ENCODE measurements around the gene PRR4.

PRR4 gene, protein sequence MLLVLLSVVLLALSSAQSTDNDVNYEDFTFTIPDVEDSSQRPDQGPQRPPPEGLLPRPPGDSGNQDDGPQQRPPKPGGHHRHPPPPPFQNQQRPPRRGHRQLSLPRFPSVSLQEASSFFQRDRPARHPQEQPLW

DNA sequence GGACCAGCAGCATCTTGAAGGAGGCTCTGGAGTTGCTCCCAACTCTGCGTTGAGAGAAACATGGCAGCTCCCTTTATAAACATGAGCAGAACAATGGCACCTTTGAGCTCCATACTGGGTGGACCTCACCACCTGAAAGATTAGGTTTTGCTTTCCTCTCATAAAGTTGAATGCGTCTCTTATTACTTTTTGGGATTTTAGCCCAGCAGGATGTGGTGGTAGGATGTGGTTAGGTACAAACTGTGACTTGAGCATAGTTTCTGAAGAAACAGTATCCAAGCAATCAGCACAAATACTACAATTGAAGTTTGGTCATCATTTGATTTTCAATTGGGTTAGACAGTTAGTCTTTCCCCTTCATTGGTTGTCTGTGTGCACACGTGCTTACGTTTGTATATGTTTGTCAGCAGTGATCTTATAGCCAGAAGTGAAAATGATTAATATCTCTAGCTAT lies at the start of gene PRR4:
Gene PRR4 (minus strand): TSS at position 51 of the 454 bp plus-strand sequence. CDS start 38 bp downstream, at position 13.
- DNase-seq = no peak

DNA sequence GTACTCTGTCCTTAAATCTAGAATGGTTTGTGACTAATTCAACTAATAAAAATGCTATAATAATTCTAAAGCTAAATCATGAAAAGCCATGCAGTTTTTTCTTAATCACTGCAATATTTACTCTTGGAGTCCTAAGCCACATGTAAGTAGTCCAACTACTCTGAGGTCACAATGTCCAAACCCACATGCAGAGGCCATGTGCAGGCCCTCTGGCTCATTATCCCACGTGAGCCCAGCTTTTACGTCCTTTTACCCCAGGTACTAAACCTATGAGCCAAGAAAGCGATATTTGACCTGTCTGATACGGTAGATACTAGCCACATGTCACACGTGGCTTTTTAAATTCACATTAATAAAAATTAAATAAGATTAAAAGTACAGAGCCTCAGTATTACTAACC lies 47.6 kb upstream of the PRR4 start:
- DNase-seq = no peak

DNA sequence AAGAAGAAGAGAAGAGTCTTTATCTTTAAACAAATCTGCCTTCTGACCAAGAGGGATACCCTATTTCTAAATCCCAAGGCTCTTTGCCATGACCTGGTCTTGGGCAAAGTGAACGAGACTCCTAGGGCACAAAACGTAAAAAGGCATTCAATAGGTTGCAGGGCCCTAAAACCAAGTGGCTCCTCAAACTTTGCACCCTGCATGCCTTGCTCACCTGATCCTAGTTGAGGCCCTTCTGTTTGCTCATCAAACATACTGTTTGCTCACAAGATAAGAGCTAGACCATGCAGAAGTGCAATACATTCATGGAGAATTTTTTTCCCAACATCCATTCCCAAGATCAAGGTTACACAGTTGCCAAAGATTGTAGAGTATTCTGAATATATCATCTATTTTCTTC lies 42.7 kb upstream of the PRR4 start:
- DNase-seq = no peak

DNA sequence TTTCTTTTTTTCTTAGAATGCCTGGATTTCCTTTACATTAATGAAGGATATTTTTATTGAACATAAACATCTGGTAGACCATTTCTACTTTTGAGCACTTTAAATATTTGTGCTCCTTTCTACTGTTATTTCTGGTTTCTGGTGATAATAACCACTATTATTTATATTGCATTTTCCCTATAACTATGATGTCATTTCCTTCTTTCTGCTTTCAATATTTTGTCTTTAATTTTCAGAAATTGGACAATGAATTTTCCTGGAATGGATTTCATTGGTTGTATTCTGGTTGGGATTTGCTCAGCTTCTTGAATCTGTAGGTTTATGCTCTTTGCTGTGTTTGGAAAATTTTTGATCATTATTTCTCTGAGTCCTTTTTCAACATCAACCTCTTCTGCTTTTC lies 40.0 kb upstream of the PRR4 start:
- no peak for DNase-seq

DNA sequence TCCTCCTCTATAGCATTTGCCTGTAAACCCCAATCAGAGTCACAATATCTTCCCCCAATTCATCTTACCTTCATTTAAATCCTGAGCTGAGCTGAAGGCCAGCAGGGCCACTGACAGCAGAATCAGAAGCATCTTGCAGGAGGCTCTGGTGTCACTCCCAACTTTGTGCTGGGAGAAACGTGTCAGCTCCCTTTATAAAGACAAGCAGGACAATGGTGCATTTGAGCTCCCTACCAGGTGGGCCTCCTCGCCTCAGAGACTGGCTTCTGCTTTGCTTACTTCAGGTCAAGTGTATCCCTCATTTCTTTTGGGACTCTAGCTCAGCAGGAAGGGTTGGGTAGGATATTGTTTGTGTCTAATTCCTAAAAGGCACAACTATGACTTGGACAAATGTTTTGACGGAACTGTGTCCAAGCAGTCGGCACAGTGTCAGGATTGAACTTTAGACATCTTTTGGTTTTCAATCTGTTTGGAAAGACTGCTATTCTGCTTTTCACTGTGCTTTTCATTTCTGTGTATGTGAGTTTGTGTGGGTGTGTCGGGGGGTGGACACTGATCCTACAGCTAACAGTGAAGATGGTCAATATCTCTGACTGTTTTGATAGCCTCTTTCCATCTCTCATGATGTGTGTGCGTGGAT lies 34.9 kb upstream of the PRR4 start, which contains the start of gene PRH1:
Gene PRH1 (minus strand): TSS at position 170 of the 640 bp plus-strand sequence. CDS start 38 bp downstream, at position 132.
- no peak for DNase-seq

DNA sequence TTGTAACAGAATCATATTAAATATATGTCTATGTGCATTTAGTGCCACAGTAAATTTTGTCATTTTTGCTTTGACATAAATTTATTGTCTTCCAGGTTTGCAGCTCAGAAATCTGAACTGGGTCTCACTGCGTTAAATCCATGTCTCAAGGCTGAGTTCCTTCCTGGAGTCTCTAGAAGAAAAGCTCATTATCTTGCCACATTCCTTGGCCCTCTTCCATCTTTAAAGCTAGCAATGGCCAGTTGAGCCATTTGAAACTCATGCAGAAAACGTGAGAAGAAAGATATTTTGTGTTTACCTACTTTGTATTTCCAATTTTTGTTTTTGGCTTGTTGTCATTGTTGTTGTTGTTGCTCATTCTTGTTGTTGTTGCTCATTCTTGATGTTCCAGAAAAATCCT lies 24.1 kb upstream of the PRR4 start:
- DNase-seq = peak; percentile 26

DNA sequence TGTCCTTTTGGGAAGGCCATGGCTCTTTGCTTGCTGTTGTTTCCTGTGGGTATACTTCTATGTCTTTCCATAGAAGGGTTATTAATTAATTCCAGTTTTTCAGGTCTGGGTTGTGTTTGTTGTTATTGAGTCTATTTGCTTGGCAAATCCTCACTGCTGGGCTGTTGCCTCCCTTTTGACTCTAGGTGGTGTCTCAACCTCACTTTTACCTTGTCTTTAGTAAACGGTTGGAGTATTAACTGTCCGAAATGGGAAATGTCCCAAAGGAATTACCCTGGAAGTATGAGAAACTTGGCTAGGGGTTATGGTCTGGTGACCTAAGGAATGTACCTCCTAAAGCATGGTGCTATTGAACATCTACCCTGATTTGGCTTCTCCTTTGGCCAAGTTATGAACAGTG lies 18.1 kb upstream of the PRR4 start:
- no peak for DNase-seq

DNA sequence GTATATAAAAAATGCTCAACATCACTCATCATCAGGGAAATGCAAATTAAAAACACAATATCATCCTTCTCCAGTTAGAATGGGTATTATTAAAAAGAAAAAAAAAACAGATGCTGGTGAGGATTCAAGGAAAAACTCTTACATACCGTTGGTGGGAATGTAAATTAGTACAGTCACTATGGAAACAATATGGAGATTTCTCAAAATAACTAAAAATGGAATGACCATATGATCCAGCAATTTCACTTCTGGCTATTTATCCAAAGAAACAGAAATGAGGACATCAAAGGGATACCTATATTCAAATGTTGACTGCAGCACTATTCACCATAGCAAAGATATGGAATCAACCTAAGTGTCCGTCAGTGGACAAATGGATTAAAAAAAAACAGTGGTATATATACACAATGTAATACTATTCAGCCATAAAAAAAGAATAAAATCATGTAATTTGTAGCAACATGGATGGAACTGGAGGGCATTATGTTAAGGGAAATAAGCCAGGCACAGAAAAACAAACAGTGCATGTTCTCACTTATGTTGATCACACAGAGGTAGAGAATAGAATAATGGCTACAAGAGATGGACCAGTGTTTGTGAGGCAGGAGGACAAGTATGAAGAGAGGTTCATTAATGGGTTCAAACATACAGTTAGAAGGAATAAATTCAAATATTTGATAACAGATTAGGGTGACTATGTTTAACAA lies 14.4 kb upstream of the PRR4 start:
- no peak for DNase-seq

DNA sequence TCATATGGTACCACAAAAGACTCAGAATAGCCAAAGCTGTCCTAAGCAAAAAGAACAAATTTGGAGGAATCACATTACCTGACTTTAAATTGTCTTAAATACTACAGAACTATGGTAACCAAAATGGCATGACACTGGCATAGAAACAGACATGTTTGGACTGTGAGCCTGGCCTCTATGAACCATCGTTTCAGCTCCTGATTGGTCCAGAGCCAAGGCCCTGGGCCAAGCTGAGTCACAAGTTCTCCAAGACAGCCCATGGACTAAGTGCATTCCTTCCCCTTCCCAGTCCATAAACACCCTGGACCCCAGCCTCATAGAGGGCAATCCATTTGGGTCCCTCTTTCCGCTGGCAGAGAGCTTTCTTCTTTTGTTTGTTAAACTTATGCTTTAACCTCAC lies 12.1 kb upstream of the PRR4 start:
- peak; percentile 7 for DNase-seq

DNA sequence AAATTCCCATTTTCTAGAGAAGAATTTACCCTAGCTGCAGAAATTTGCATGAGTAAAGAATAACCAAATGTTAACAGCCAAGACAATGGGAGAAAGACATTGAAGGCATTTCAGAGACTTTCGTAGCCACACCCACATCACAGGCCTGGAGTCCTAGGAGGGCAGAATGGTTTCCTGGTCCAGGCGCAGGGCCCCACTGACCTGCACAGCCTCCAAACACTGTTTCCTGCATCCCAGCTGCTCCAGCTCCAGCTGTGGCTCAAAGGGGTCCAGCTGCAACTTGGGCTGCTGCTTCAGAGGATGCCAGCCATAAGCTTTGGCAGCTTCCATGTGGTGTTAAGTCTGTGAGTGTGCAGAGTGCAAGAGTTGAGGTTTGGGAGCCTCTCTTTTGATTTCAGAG lies 6.5 kb upstream of the PRR4 start:
- no peak for DNase-seq

DNA sequence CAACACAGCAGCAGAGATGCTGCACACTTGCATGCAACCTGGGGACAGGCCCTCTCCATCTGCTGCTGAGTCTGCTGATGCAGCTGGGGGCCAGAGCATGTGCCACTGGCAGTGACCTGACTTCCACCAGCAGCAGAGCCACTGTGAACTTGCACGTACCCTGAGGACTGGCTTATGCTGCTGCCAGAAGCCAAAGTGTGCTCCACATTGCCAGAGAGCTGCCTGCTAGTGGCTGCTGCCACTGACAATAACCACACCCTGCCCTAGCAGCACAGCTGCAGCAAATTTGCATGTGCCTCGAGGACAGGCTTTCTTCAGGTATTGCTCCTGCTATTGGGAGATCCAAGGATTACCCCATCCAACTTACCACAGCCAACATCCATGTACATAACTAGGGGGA lies 4.5 kb upstream of the PRR4 start:
- DNase-seq = no peak

DNA sequence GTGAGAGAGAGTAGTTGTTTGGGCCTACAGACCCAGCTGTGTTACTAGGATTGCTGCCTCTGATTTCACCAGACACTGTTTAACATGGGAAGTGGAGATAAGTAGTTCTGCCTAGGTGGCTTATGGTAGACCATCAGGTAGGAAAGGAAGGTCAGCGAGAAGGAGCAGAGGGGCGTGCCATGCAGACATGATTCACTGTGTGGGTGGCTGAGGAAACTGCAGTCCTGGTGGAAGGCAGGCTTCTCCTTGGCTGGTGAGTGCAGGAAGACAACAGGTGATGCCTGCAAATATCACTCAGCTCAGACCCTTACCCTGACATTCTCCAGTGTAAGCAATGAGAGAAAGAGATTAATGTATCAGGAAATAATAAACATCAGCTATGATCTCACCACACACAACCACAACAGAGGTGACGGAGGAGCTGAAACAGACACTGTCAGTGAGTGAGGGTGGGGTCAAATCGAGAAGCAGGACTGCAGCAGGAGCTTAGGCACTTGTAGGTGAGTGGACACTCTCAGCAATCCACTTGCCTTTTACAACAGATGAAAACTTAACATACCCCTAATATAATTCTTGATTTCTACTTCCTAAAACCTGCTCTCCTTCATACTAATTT lies 2.1 kb upstream of the PRR4 start:
- DNase-seq = no peak

DNA sequence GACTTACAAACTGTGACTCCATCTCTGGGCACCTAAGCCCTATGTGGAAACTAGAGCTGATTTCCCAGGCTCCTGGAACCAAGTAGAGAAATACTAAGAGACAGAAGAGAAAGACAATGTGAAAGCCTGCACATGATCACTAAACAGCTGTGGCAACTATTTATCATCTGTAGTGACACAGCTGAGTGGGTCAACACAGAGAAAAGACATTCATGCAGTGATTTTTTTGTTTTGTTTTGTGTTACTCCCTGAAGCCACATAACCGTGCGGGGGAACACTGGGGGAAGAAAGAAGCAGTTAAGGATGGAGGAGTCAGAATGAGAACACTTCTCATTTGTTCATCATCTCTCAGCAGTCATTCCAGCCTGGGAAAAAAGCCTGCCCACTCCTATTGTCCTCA lies 1.5 kb downstream of the PRR4 start:
- DNase-seq = no peak

DNA sequence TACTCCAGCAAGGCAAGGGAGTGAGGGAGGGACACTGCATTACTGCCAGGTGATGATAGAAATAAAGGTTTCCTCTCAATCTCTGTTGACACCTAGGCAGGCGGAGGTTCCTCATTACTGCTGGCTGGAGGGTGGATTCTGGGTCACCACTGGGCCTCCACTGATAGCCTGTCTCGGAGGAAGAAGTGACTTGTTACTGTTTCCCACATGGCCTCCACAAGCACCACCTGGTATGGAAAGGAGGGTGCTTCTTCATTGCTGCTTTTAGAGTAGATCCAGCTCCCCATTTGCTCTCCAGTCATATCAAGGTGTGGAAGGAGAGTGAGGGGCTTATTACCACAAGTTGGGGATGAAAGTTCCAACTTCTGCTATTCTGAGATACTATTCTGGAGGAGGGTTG lies 6.4 kb downstream of the PRR4 start:
- DNase-seq = no peak

DNA sequence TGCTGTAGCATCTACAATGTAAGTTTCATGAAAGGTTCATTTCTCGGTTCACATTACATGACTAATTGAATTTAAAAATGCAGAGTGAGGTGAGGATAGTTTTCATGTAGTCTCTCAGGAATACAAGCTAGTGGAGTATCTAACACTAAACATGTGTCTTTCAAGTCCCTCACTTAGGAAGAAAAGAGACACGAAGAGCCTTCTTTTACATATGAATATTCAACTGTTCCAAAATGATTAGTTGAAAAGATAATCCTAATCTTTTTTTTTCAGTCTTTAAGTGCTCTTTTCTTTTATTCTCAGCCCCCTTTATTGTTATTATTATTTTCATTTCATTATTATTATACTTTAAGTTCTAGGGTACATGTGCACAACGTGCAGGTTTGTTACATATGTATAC lies 10.8 kb downstream of the PRR4 start:
- DNase-seq = no peak

DNA sequence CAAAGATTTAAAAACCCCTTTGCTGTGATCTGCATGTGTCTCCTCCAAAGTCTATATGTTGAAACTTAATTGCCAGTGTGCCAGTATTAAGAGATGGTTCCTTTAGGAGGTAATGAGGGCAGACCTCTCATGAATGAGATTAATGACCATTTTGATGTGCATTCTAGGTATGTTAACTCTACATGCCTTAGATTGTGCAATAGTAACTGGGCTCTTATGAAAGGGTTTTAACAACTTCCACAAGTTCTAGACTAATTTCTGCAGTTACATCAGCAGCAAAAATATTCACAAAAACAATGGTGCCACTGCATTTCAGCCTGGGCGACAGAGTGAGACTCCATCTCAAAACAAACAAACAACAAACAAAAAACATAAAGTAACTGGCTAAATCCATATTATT lies 19.3 kb downstream of the PRR4 start:
- peak; percentile 14 for DNase-seq

DNA sequence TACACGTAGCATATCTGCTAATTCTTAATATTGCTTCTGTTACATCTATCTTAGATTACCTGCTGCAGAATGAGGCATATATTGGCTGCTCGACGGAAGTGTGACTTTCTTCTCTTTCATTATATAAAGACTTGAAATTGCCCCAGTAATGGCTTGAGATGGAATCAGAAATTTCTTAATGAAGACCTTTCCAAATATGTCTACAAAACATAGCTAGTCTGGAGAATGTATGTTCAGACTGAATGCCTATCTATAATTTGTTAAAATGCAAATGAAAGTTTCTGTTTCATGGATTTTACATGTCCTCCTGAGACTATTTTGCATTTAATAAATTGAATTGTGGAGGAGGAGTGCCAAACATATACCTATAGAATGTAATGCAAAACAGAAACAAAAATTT lies 23.0 kb downstream of the PRR4 start, which contains the start of gene TAS2R10:
Gene TAS2R10 (minus strand): TSS at position 101 of the 400 bp plus-strand sequence. CDS start 89 bp downstream, at position 12.
- no peak for DNase-seq

DNA sequence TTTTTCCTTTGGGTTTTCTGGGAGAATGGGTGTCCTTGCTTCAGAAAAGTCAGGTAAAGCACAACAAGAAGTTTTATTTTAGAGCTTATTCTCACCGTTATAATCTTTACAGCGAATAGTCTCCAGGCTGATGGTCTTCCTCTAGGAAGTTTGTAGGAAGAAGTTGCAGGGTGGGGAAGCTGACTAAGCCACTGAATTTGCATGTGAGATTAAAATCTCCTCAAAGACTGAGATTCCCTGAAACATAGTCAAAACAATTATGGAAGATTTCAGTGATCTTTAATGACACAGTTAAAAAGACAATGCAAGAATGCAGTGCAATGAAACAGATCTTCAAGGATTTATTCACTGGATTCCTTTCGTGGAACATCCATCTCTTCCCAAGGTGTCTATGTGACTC lies 24.3 kb downstream of the PRR4 start:
- DNase-seq = no peak

DNA sequence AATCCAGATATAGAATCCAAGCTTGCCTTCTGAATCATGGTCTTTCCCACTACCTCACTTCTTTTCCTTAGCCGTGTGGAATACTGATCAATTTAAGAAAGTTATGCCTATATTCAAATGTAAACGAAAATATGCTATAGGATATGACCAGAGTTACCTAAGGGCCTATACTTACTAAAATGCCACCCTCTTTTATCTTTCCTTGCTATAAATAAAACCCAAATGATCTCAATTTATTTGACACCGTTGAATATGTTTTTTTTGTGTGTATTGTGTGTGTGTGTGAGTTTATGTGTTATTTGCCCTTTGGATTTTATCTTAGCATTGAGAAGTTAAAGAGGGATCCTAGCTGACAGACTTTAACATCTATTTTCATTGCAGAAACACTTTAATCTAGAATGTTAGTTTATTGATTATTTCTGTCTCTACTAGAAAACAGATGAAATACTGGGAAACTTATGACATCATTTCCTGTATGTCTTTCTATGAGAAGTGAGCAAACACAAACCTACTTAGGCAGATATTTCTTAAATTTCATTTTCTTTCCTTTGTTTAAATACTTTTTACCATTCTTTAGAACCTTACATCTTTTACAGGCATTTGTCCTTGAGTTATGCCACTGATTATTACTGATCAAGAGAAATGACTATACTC lies 37.3 kb downstream of the PRR4 start:
- DNase-seq = no peak

DNA sequence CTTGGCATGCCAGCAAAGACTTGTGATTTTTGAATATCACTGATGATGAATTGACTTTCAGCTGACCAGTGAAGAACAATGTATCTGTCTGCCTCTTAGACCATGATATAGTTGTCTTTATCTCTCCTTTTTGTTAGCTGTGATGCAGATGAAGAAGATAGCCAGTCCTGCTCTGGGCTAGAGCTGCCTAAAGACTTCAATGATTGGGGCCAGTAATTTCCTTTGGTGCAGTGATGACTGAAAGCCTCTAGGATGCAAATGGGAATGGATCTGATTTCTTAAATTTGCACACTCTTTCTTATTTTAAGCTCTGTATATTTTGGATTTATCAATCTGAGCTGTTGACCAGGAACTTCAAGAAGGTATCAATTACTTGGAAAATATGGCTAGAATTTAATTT lies 39.2 kb downstream of the PRR4 start, which contains the start of gene TAS2R9:
Gene TAS2R9 (minus strand): TSS at position 101 of the 400 bp plus-strand sequence. CDS start 93 bp downstream, at position 8.
- no peak for DNase-seq

DNA sequence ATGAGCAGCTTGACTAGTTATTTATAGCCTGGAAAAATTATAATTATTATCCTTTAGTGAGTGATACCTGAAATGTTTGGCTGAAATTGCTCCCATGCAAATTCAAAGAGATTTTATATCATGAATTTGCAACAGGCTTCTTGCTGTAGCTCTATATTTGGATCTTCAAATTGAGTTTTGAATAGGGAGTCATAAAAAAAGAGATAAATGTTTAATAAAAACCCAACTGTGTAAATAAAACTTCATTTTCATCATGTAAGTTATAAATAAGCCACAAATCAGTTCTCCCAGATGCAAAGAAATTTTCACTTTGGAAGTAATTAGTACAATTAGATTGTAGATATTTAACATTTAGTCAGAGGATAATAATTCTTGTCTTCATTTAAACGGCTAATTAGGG lies 42.1 kb downstream of the PRR4 start, which contains the start of gene TAS2R8:
Gene TAS2R8 (minus strand): TSS at position 101 of the 400 bp plus-strand sequence. CDS start 306 bp downstream, outside the sequence.
- DNase-seq = no peak

DNA sequence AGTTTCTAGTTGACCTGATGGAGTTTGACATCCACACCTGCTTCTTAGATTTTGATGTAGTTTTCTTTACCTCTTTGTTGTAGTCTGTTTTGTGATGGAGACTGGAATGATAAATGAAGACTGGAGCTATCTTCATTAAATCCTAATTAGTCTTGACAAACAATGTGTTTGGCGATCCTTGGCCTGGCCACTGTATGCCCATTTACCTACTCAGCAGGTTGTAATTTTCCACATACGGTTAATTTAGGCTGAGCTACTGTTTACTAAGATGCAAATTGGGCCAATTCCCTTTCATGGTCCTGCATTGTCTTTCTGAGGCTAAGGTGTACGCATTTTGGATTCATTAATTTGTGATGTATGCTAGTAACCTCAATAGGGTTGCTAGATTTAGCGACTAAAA lies 46.7 kb downstream of the PRR4 start, which contains the start of gene TAS2R7:
Gene TAS2R7 (minus strand): TSS at position 41 of the 400 bp plus-strand sequence. CDS start 57 bp downstream, outside the sequence.
- no peak for DNase-seq

DNA sequence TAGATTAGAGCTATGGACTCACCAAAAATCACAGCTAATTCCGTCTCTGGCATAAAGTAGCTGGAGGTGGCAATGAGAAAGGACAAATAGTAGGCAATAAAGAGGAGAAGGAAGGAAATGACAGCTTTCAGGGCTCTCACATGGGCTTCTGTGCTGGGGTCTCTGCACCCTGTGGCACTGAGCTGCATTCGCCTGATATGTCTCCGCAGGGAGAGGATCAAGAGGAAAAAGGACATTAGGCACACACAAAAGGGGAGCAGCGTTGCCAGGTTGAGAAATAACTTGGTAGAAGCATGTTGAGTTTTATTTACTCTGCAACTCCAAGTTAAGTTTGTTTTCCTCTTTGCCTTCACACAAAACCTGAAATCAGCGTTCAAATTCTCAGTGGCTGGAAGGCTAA lies 47.5 kb downstream of the PRR4 start:
- no peak for DNase-seq
